HCT116 (cell line): ENCODE results near the gene PRR36. TPM values are rescaled to one million over a fixed set of nuclear protein-coding genes. Genes with fewer than 3 reads are reported as not detected.
A peak's percentile ranks its signal among the peaks of the same experiment; 100 is the strongest.

Experiments
- ATAC-seq: fragments of 200-7000 bp; cut with Tn5 transposase; 2 replicates; pipeline ENCODE4 v1.9.1; 2020; ENCODE audit warnings: mild to moderate bottlenecking, moderate library complexity
- BruUV-seq: library from RNA; stranded (reverse); fragments of 400-500 nt; replicated peaks from 2 replicates; lab custom pipeline; 2021; lab: Mats Ljungman, UMichigan
- CTCF ChIA-PET: fragments of 300-600 bp; sonication (Branson Sonifier 250); formaldehyde crosslinking; loops from one replicate; lab custom pipeline; 2021; ENCODE audit warnings: antibody characterized with exemption; lab: Charles Lee
- POLR2A ChIA-PET: fragments of 300-600, 350-600 bp; sonication (Branson Sonifier 250); formaldehyde crosslinking; loops from one replicate; lab custom pipeline; 2021; ENCODE audit warnings: antibody characterized with exemption; lab: Charles Lee
- RAD21 ChIA-PET, 2 experiments: fragments of 300-600 bp; sonication (Branson Sonifier 250); formaldehyde crosslinking; loops; one replicate each; lab custom pipeline; 2023; ENCODE audit warnings: low total read pairs in 2 of 2; ENCODE audit not compliant: uncharacterized antibody in 2 of 2, unreplicated experiment in 2 of 2, low non-redundant PET in 1 of 2; lab: Charles Lee
- DNase-seq: peaks from one replicate; pipeline ENCODE4 v3.0.0-alpha.2; 2010; ENCODE audit warnings: low read depth, low spot score
- H2AFZ ChIP-seq: fragments of 200-600 bp; shearing (Covaris generic), sonication (generic); 2 replicates; pipeline ENCODE4 v1.6.1; 2017; ENCODE audit warnings: low read depth, mixed run types, mixed read lengths, antibody characterized with exemption, low read length; ENCODE audit not compliant: poor library complexity, severe bottlenecking
- H3K27ac ChIP-seq: 2 replicates; pipeline ENCODE4 v1.5.1; 2012; ENCODE audit warnings: low read depth, low read length
- H3K27me3 ChIP-seq: fragments of 200-600 bp; sonication (generic); 2 replicates; pipeline ENCODE4 v1.6.1; 2016; ENCODE audit warnings: mixed run types, low read length, mixed read lengths; ENCODE audit not compliant: insufficient read depth
- H3K36me3 ChIP-seq, 2 experiments: fragments of 200-500 bp in 1 of 2; fragments of 200-600 bp in 1 of 2; sonication (Bioruptor generic) in 1 of 2; sonication (generic) in 1 of 2; 2 replicates each; pipeline versions ENCODE4 v1.5.1 to v1.6.1; 2014 to 2016; ENCODE audit warnings: low read length in 2 of 2, inconsistent platforms in 1 of 2, mixed read lengths in 1 of 2, mixed run types in 1 of 2; ENCODE audit not compliant: insufficient read depth in 2 of 2, control insufficient read depth in 1 of 2
- H3K4me1 ChIP-seq, 2 experiments: fragments of 200-600 bp in 1 of 2; sonication (generic) in 1 of 2; 2 replicates each; pipeline versions ENCODE4 v1.5.1 to v1.6.1; 2012 to 2017; ENCODE audit warnings: low read length in 2 of 2, inconsistent platforms in 1 of 2, mild to moderate bottlenecking in 1 of 2, mixed read lengths in 1 of 2, mixed run types in 1 of 2, moderate library complexity in 1 of 2; ENCODE audit not compliant: insufficient read depth in 2 of 2, control insufficient read depth in 1 of 2
- H3K4me2 ChIP-seq: fragments of 200-600 bp; sonication (generic); 2 replicates; pipeline ENCODE4 v1.6.1; 2017; ENCODE audit warnings: mixed run types, low read length, mixed read lengths
- H3K4me3 ChIP-seq, 2 experiments: fragments of 200-600 bp in 1 of 2; sonication (generic) in 1 of 2; replicated peaks in 1 of 2; 2 replicates each; pipeline ENCODE4 v1.5.1; 2011 to 2016; ENCODE audit warnings: low read length in 2 of 2, control low read depth in 1 of 2, low read depth in 1 of 2, mild to moderate bottlenecking in 1 of 2, mixed read lengths in 1 of 2, mixed run types in 1 of 2
- H3K79me2 ChIP-seq: fragments of 200-600 bp; sonication (generic); 2 replicates; pipeline ENCODE4 v1.6.1; 2017; ENCODE audit warnings: mild to moderate bottlenecking, mixed run types, low read length, moderate library complexity, mixed read lengths; ENCODE audit not compliant: insufficient read depth
- H3K9ac ChIP-seq: fragments of 200-600 bp; sonication (generic); 2 replicates; pipeline ENCODE4 v1.6.1; 2016; ENCODE audit warnings: low read length, mixed read lengths
- H3K9me2 ChIP-seq: fragments of 200-600 bp; sonication (generic), shearing (Covaris generic); 2 replicates; pipeline ENCODE4 v1.6.1; 2017; ENCODE audit warnings: mixed run types, mild to moderate bottlenecking, moderate library complexity; ENCODE audit not compliant: insufficient read depth
- H3K9me3 ChIP-seq, 2 experiments: fragments of 200-500 bp in 1 of 2; fragments of 200-600 bp in 1 of 2; sonication (Bioruptor generic) in 1 of 2; sonication (generic) in 1 of 2; 2 replicates each; pipeline ENCODE4 v1.6.1; 2014 to 2017; ENCODE audit warnings: low read length in 2 of 2, mixed read lengths in 2 of 2, inconsistent platforms in 1 of 2, low read depth in 1 of 2, mild to moderate bottlenecking in 1 of 2, mixed run types in 1 of 2, moderate library complexity in 1 of 2; ENCODE audit not compliant: control insufficient read depth in 1 of 2, insufficient read depth in 1 of 2
- H4K20me1 ChIP-seq: fragments of 200-600 bp; sonication (generic), shearing (Covaris generic); 2 replicates; pipeline ENCODE4 v1.6.1; 2017; ENCODE audit warnings: mixed run types, mild to moderate bottlenecking, moderate library complexity; ENCODE audit not compliant: insufficient read depth
- CTCF ChIP-seq, 3 experiments: fragments of 200-600 bp in 1 of 3; sonication (generic) in 1 of 3; IDR thresholded peaks in 2 of 3; conservative IDR thresholded peaks in 1 of 3; 2 replicates each; pipeline ENCODE4 v1.5.1; 2012 to 2017; ENCODE audit warnings: low read depth in 2 of 3, low read length in 2 of 3, antibody characterized with exemption in 1 of 3, borderline replicate concordance in 1 of 3, control low read depth in 1 of 3, mild to moderate bottlenecking in 1 of 3, mixed read lengths in 1 of 3, mixed run types in 1 of 3, moderate library complexity in 1 of 3; ENCODE audit not compliant: insufficient read depth in 1 of 3
- EGR1 ChIP-seq: IDR thresholded peaks from 2 replicates; pipeline ENCODE4 v1.6.1; 2012; ENCODE audit warnings: low read depth
- EZH2phosphoT487 ChIP-seq: fragments of 200-600 bp; IDR thresholded peaks from 2 replicates; pipeline ENCODE4 v1.6.1; 2018; ENCODE audit warnings: antibody characterized with exemption, borderline replicate concordance
- JUND ChIP-seq: IDR thresholded peaks from 2 replicates; pipeline ENCODE4 v1.6.1; 2012
- POLR2A ChIP-seq: IDR thresholded peaks from 2 replicates; pipeline ENCODE4 v1.7.0; 2011; ENCODE audit warnings: borderline replicate concordance; ENCODE audit not compliant: insufficient read depth, insufficient read length; ENCODE audit errors: extremely low read depth
- POLR2AphosphoS5 ChIP-seq: IDR thresholded peaks from 2 replicates; pipeline ENCODE4 v1.6.1; 2011; ENCODE audit warnings: mild to moderate bottlenecking, low read depth, low read length, moderate library complexity
- RAD21 ChIP-seq: IDR thresholded peaks from 2 replicates; pipeline ENCODE4 v1.6.1; 2012; ENCODE audit warnings: low read depth, mild to moderate bottlenecking
- TCF7L2 ChIP-seq: IDR thresholded peaks from 2 replicates; pipeline ENCODE4 v1.7.0; 2011; ENCODE audit warnings: borderline replicate concordance, inconsistent platforms; ENCODE audit not compliant: insufficient read depth, insufficient read length; ENCODE audit errors: extremely low read depth
- YY1 ChIP-seq: IDR thresholded peaks from 2 replicates; pipeline ENCODE4 v1.6.1; 2011; ENCODE audit warnings: low read length, low read depth, moderate library complexity, mild to moderate bottlenecking; ENCODE audit not compliant: insufficient replicate concordance; ENCODE audit errors: extremely low read depth
- ZFX ChIP-seq: fragments of 450-650 bp; IDR thresholded peaks from 2 replicates; pipeline ENCODE4 v1.6.1; 2017
- intact Hi-C: fragments of 100-400 bp; cut with micrococcal nuclease; formaldehyde crosslinking; loops from 2 replicates; pipeline ENCODE4 v1.10.0; 2022
- total RNA-seq: library from RNA; stranded (reverse); gene quantifications from one replicate; pipeline ENCODE4 v1.2.1, GENCODE V29; 2021; ENCODE audit not compliant: unreplicated experiment
- TF ChIP-seq, protein P1 (sequence below): IDR thresholded peaks from 2 replicates; pipeline ENCODE4 v1.6.1; 2011; ENCODE audit warnings: mild to moderate bottlenecking, low read length, moderate library complexity; ENCODE audit not compliant: insufficient replicate concordance; ENCODE audit errors: extremely low read depth

Gene PRR36
- total RNA-seq, 1 experiment from 2014 or later = 7.5 TPM

GRCh38 chr19:7853770-7854128 is 20.4 kb downstream of the PRR36 start (continued):
- TF ChIP-seq, protein P1, sequence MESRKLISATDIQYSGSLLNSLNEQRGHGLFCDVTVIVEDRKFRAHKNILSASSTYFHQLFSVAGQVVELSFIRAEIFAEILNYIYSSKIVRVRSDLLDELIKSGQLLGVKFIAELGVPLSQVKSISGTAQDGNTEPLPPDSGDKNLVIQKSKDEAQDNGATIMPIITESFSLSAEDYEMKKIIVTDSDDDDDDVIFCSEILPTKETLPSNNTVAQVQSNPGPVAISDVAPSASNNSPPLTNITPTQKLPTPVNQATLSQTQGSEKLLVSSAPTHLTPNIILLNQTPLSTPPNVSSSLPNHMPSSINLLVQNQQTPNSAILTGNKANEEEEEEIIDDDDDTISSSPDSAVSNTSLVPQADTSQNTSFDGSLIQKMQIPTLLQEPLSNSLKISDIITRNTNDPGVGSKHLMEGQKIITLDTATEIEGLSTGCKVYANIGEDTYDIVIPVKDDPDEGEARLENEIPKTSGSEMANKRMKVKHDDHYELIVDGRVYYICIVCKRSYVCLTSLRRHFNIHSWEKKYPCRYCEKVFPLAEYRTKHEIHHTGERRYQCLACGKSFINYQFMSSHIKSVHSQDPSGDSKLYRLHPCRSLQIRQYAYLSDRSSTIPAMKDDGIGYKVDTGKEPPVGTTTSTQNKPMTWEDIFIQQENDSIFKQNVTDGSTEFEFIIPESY = no peak
- TF ChIP-seq ZFX = no peak
- TF ChIP-seq POLR2AphosphoS5 = no peak
- no peak for TF ChIP-seq JUND

GRCh38 chr19:7852851-7853769 is 21.1 kb downstream of the PRR36 start:
- peak overlapping the region; percentile 62 for H3K4me2 ChIP-seq
- TF ChIP-seq POLR2A (no peak), YY1 (peak; percentile 18), EZH2phosphoT487 (no peak), TCF7L2 (peak; percentile 89), CTCF (IDR thresholded peaks at IDR 0.05 in 2 of 3, conservative IDR thresholded peaks at IDR 0.05 in 1 of 3; ENCODE audit: borderline replicate concordance in 1 of 3, insufficient read depth in 1 of 3, low read depth in 2 of 3, low read length in 2 of 3) (peak; percentile 83 to 91 (median 84)), EGR1 (peak; percentile 96), RAD21 (peak; percentile 96)
- peak; percentile 97 for ATAC-seq
- peaks cover 11 to 18% of the 10 kb centered on the region in 2 experiments; a peak in 3 of 4 replicates for H3K4me1 ChIP-seq
- intact Hi-C loops = loop anchor here (5.0 kb wide), 1 partner anchor 69 kb away; the partner anchor contains the start of gene SNAPC2
- ChIA-PET RAD21 (interaction anchor here (1.5 to 1.6 kb wide), 2 partner anchors 16 to 67 kb away, joined by 5 to 7 read pairs; partner anchors contain the start of gene SNAPC2 (in 1 of the 2)), POLR2A (interaction anchor here (0.6 to 1.0 kb wide), 4 partner anchors 16 to 179 kb away, joined by 3 to 4 read pairs (median 3); no protein-coding TSS in a partner anchor), CTCF (interaction anchor here (0.6 to 2.8 kb wide), 12 partner anchors 8 to 398 kb away, joined by 3 to 29 read pairs (median 4); partner anchors contain the start of genes EVI5L, MAP2K7, SNAPC2 and TIMM44)
- H3K9me2 ChIP-seq = no peaks in the 10 kb centered on the region
- no peak overlapping the region for H2AFZ ChIP-seq
- no peaks in the 10 kb centered on the region for H3K79me2 ChIP-seq
- H3K27me3 ChIP-seq = no peaks in the 10 kb centered on the region
- H3K4me3 ChIP-seq = peak overlapping the region in 1 of 2 experiments; percentile 9; a peak in 1 of 4 replicates
- H3K27ac ChIP-seq = no peak overlapping the region
- peak overlapping the region; percentile 39 for H3K9ac ChIP-seq
- no peaks in the 10 kb centered on the region for H3K9me3 ChIP-seq
- no TSS peak for BruUV-seq
- H4K20me1 ChIP-seq = no peaks in the 10 kb centered on the region
- no peaks in the 10 kb centered on the region for H3K36me3 ChIP-seq
- DNase-seq = peak; percentile 85
